ENCODE results near the gene METRNL.

METRNL gene

DNA sequence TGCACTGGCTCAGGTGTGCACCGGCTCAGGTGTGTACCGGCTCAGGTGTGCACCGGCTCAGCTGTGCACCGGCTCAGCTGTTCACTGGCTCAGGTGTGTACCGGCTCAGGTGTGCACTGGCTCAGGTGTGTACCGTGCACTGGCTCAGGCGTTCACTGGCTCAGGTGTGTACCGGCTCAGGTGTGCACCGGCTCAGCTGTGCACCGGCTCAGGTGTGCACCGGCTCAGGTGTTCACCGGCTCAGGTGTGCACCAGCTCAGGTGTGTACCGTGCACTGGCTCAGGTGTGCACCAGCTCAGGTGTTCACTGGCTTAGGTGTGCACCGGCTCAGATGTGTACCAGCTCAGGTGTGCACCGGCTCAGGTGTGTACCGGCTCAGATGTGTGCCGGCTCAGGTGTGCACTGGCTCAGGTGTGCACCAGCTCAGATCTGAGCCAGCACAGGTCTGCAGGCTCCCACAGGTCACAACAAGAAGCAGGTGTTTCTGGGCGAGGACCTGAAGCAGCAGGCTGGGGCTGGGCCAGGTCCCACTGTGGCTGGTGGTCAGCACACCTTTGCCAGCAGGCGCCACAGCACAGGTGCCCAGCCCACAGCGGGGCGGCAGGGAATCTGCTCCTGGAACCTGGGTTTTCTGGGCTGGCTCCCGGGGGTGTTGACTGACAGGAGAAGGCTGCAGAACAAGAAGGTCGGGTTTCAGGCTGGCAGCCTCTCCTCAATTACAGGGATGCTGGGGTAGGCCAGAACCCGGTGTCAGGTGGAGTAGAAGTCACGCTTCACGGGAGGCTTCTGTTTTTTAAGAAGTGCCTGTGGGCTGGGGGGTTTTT is 17.2 kb downstream of the METRNL start:
- TF ChIP-seq, protein P1, sequence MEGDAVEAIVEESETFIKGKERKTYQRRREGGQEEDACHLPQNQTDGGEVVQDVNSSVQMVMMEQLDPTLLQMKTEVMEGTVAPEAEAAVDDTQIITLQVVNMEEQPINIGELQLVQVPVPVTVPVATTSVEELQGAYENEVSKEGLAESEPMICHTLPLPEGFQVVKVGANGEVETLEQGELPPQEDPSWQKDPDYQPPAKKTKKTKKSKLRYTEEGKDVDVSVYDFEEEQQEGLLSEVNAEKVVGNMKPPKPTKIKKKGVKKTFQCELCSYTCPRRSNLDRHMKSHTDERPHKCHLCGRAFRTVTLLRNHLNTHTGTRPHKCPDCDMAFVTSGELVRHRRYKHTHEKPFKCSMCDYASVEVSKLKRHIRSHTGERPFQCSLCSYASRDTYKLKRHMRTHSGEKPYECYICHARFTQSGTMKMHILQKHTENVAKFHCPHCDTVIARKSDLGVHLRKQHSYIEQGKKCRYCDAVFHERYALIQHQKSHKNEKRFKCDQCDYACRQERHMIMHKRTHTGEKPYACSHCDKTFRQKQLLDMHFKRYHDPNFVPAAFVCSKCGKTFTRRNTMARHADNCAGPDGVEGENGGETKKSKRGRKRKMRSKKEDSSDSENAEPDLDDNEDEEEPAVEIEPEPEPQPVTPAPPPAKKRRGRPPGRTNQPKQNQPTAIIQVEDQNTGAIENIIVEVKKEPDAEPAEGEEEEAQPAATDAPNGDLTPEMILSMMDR (IDR thresholded peaks at IDR 0.05; ENCODE audit: borderline replicate concordance, insufficient read depth, low read depth, low read length): no peak
- H3K4me3 ChIP-seq (ENCODE audit: low read depth, low read length): no peak overlapping the region

DNA sequence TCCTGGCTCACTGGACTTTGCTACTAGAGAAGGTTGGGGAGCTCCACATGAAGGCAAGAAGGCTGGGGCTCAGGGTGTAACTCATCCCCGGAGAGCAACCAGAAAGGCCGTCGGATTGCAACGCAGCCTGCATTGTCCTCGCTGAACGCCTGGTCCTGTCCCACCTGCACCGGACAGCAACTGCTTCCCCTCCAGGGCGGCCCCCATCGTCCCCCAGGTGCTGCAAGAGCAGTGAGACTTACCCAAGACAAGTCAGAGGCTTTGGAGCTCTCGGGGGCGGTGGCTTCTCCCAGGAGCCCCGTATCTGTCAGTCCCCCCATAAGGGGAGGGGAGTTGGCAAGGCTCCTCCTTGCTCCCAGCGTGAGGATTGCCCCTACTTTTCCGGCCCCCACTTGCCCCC is 18.4 kb downstream of the METRNL start:
- H3K4me3 ChIP-seq (ENCODE audit: low read depth, low read length): no peak overlapping the region
- TF ChIP-seq, protein P1 (IDR thresholded peaks at IDR 0.05; ENCODE audit: borderline replicate concordance, insufficient read depth, low read depth, low read length): no peak

DNA sequence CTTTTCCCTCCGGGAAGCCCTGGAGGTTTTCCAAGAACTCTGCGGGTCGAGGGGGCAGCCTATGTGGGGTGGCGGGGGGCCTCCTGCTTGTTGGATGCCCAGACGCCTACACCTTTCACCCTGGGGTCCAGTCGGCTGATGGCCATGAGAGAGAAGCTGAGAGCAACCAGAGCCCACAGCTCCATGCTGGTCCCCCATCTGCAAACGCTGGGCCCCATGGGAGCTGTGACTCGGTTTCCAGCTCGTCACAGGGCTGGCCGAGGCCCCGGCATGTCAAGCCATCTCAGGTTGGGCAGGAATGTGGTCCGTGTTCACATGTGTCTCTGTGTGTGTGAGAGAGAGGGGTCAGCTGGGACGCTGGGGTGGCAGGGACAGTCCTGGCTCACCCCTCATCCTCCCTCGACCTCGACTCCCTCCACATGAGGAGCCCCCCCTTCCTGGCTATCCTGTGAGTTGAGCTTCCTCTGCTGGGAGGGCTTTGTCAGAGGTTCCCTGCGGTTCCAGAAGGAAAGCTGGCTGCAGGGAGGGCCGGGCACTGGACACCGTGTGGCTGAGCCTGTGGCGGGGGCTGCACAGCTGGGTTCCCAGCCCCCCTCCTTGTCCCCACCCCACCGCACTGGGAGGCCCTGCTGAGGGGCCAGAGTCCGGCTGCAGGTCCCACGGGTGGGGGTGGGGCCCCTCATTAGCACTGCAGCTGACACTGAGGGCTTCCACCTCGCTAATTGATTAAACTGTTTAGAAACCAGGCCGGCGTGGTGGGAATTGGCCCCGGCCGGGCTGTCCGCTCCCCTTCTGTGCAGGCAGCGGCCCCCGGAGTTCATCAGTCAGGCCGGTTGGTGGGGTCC is 19.1 kb downstream of the METRNL start:
- H3K4me3 ChIP-seq (ENCODE audit: low read depth, low read length): no peak overlapping the region
- TF ChIP-seq, protein P1 (IDR thresholded peaks at IDR 0.05; ENCODE audit: borderline replicate concordance, insufficient read depth, low read depth, low read length): no peak

DNA sequence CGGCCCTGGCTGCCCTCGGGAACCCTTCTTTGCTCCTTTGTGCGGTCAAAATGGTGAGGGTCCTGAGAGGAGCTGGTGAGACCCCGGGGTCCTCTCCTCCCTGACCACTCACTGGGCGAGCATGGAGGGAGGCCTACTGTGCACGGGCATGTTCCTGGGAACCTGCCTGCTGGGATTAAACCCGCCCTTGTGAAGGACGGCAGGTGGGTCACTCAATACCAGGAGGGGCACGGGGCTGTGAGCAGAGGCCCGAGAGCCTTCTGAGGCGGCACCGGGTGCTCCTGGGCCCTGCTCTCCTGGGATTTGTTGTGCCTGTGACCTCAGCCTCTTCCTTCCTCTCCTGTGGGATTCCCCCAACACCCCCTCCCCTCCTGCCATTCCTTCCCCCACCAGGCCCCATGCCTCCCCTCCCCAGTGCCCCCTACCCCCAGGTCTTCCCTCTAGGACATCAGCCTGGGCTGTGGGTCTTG is 19.7 kb downstream of the METRNL start:
- TF ChIP-seq, protein P1 (IDR thresholded peaks at IDR 0.05; ENCODE audit: borderline replicate concordance, insufficient read depth, low read depth, low read length): no peak
- H3K4me3 ChIP-seq (ENCODE audit: low read depth, low read length): no peak overlapping the region

DNA sequence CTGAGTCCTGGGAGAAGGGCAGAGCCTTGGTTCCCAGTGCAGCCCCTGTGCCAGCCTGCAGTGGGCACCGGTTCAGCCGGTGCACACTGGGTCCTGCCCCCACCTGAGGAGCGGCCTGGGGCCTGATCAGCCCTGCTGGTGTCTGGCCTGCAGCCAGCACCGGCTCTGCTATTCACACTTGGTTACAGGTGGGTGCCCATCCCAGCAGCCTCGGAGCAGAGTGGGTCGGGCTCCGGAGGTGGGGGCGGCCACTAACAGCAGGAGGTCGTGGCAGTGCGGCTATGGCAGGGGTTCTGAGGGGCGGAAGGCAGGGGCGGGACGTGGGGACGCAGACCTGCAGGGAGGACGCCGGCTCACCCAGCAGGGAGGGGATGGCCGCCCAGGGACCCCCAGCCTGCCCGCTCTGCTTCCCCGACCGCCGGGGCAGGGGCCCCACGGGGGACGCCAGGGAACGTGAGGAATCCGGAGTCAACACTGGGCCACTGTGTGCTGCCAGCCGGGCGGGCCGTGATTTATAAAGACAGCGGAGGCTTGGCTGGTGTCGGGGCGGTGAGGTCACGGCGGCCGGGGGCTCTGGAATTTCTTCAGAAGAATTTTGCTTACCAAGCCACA is 20.3 kb downstream of the METRNL start:
- TF ChIP-seq, protein P1 (IDR thresholded peaks at IDR 0.05; ENCODE audit: borderline replicate concordance, insufficient read depth, low read depth, low read length): no peak
- H3K4me3 ChIP-seq (ENCODE audit: low read depth, low read length): no peak overlapping the region

DNA sequence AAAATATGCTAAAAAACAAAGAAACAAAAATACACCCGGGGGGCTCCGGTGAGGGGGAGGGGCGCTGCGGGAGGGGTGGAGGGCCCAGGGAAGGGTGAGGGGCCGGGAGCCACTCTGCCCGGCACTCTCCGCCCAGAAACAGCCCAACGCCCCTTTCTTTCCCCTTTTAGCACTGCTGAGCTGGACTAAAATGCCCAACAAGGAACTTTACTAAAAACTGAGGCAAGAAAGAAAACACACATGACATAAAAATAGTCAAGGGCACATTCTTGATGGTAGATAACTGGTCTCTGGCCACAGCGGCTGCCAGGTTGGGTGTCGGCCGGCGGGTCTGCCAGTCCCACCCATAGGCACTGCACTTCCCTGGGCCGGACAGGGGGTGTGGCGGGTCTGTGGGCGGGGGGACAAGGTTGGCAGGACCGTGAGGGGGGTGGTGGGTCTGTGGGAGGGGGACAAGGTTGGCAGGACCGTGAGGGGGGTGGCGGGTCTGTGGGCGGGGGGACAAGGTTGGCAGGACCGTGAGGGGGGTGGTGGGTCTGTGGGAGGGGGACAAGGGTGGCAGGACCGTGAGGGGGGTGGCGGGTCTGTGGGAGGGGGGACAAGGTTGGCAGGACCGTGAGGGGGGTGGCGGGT is 20.9 kb downstream of the METRNL start:
- TF ChIP-seq, protein P1 (IDR thresholded peaks at IDR 0.05; ENCODE audit: borderline replicate concordance, insufficient read depth, low read depth, low read length): no peak

More for the DNA sequence above, 20.9 kb downstream of the METRNL start:
- no peak overlapping the region for H3K4me3 ChIP-seq (ENCODE audit: low read depth, low read length)
